ENCODE data around the gene RIMBP3C. TPM values are rescaled to one million over a fixed set of nuclear protein-coding genes. Genes with fewer than 3 reads are reported as not detected.
"Not testable (repeated sequence)": the region's sequence is repeated elsewhere in the genome, so short reads cannot be mapped to it uniquely, and the experiment has no call there.

Gene RIMBP3C
- total RNA-seq, 1 donor from 2014 or later, result 0.12 TPM

- H3K4me3 ChIP-seq (ENCODE audit: low read depth, low read length), result no peak overlapping the region
- TF ChIP-seq CTCF (conservative IDR thresholded peaks at IDR 0.05; ENCODE audit: low read depth, low read length), result no peak
- no peak for DNase-seq (ENCODE audit: low read depth)
Observed at GRCh38 chr22:21579474-21579851, 28.2 kb upstream of the RIMBP3C start.

GRCh38 chr22:21573750-21574494 lies 22.7 kb upstream of the RIMBP3C start:
- no peak for DNase-seq (ENCODE audit: low read depth)
- TF ChIP-seq CTCF (conservative IDR thresholded peaks at IDR 0.05; ENCODE audit: low read depth, low read length), result no peak
- H3K4me3 ChIP-seq (ENCODE audit: low read depth, low read length), result no peak overlapping the region

GRCh38 chr22:21573293-21573734 lies 22.1 kb upstream of the RIMBP3C start:
- DNase-seq (ENCODE audit: low read depth), result no peak
- H3K4me3 ChIP-seq (ENCODE audit: low read depth, low read length), result no peak overlapping the region
- no peak for TF ChIP-seq CTCF (conservative IDR thresholded peaks at IDR 0.05; ENCODE audit: low read depth, low read length)

- no peak for TF ChIP-seq CTCF (conservative IDR thresholded peaks at IDR 0.05; ENCODE audit: low read depth, low read length)
- DNase-seq (ENCODE audit: low read depth), result no peak
- H3K4me3 ChIP-seq (ENCODE audit: low read depth, low read length), result no peak overlapping the region
Observed at GRCh38 chr22:21571679-21572078, 20.4 kb upstream of the RIMBP3C start.

GRCh38 chr22:21570398-21570797 lies 19.1 kb upstream of the RIMBP3C start:
- no peak for DNase-seq (ENCODE audit: low read depth)
- no peak overlapping the region for H3K4me3 ChIP-seq (ENCODE audit: low read depth, low read length)
- TF ChIP-seq CTCF (conservative IDR thresholded peaks at IDR 0.05; ENCODE audit: low read depth, low read length), result no peak

GRCh38 chr22:21569459-21570170 lies 18.4 kb upstream of the RIMBP3C start:
- TF ChIP-seq CTCF (conservative IDR thresholded peaks at IDR 0.05; ENCODE audit: low read depth, low read length), result no peak
- no peak for DNase-seq (ENCODE audit: low read depth)
- peak overlapping the region; percentile 80 for H3K4me3 ChIP-seq (ENCODE audit: low read depth, low read length)

- DNase-seq (ENCODE audit: low read depth), result not testable (repeated sequence)
- H3K4me3 ChIP-seq (ENCODE audit: low read depth, low read length), result peak overlapping the region; percentile 80
Observed at GRCh38 chr22:21569076-21569427, 17.8 kb upstream of the RIMBP3C start.
